ENCODE measurements around the gene SMIM10L2A.

Gene SMIM10L2A

GRCh38 chrX:135389717-135390116 is 32.0 kb upstream of the SMIM10L2A start (continued):
- TF ChIP-seq OSR2 (tag by site-specific recombination; IDR thresholded peaks at IDR 0.05), result no peak
- TF ChIP-seq ZBTB17 (tag by site-specific recombination; IDR thresholded peaks at IDR 0.05), result peak; percentile 58; the same call in 1 of the 2 replicates
- peak; percentile 80 for TF ChIP-seq PRDM1 (tag by site-specific recombination; IDR thresholded peaks at IDR 0.05)
- peak; percentile 49; the same call in 1 of the 2 replicates for TF ChIP-seq SCRT2 (tag by site-specific recombination; IDR thresholded peaks at IDR 0.05)
- TF ChIP-seq ZNF280C (tag by site-specific recombination; IDR thresholded peaks at IDR 0.05), result no peak
- TF ChIP-seq ZNF558 (tag by site-specific recombination; IDR thresholded peaks at IDR 0.05), result peak; percentile 46; the same call in 1 of the 2 replicates
- TF ChIP-seq ZSCAN16 (tag by site-specific recombination; IDR thresholded peaks at IDR 0.05), result no peak
- no peak for TF ChIP-seq YY2 (tag by site-specific recombination; IDR thresholded peaks at IDR 0.05)
- no peak for TF ChIP-seq ZNF341 (tag by site-specific recombination; IDR thresholded peaks at IDR 0.05; ENCODE audit: low read depth)
- TF ChIP-seq ZNF362 (tag by site-specific recombination; IDR thresholded peaks at IDR 0.05), result no peak
- no peak for TF ChIP-seq ZNF501 (tag by site-specific recombination; IDR thresholded peaks at IDR 0.05)
- peak; percentile 71; the same call in 1 of the 2 replicates for TF ChIP-seq ZNF366 (tag by site-specific recombination; conservative IDR thresholded peaks at IDR 0.05)
- TF ChIP-seq PBX3 (CRISPR knock-in tag; IDR thresholded peaks at IDR 0.05), result no peak
- peak; percentile 86 for TF ChIP-seq ATF2 (tag by site-specific recombination; IDR thresholded peaks at IDR 0.05; ENCODE audit: low read depth)
- no peak for TF ChIP-seq ZNF561 (tag by site-specific recombination; IDR thresholded peaks at IDR 0.05; ENCODE audit: borderline replicate concordance)
- no peak for TF ChIP-seq ZNF830 (tag by site-specific recombination; IDR thresholded peaks at IDR 0.05; ENCODE audit: low read depth)
- no peak for TF ChIP-seq KLF9 (tag by site-specific recombination; IDR thresholded peaks at IDR 0.05; ENCODE audit: low read depth)
- peak; percentile 81 for TF ChIP-seq ZBTB21 (tag by site-specific recombination; IDR thresholded peaks at IDR 0.05)
- no peak for TF ChIP-seq IKZF3 (tag by site-specific recombination; IDR thresholded peaks at IDR 0.05)
- no peak for TF ChIP-seq GFI1B (tag by site-specific recombination; IDR thresholded peaks at IDR 0.05)
- TF ChIP-seq GLIS2 (tag by site-specific recombination; IDR thresholded peaks at IDR 0.05), result no peak
- no peak for TF ChIP-seq SP3 (tag by site-specific recombination; IDR thresholded peaks at IDR 0.05)

- H3K36me3 ChIP-seq (ENCODE audit: control insufficient read depth in 2 of 2, insufficient read depth in 1 of 2, low read length in 2 of 2), result no peaks in the 10 kb centered on the region
- H3K27ac ChIP-seq (ENCODE audit: extremely low read depth, low read depth, low read length), result no peak overlapping the region
- no peaks in the 10 kb centered on the region for H3K9me3 ChIP-seq (ENCODE audit: control insufficient read depth, insufficient read depth, low read depth, low read length)
- H3K4me1 ChIP-seq (ENCODE audit: control insufficient read depth, insufficient read depth, low read length), result no peaks in the 10 kb centered on the region
- no peak overlapping the region for H3K4me3 ChIP-seq (ENCODE audit: low read depth, low read length)
- ChIA-PET POLR2A (no interaction called here), CTCF (interaction anchor here (0.6 kb wide), 1 partner anchor 307 kb away, joined by 3 read pairs; no protein-coding TSS in a partner anchor)
- TF ChIP-seq ZNF664 (tag by site-specific recombination; IDR thresholded peaks at IDR 0.05), result no peak
- no peak for TF ChIP-seq ZBTB20 (tag by site-specific recombination; IDR thresholded peaks at IDR 0.05)
- no peak for TF ChIP-seq GLIS2 (tag by site-specific recombination; IDR thresholded peaks at IDR 0.05)
- TF ChIP-seq OVOL3 (tag by site-specific recombination; IDR thresholded peaks at IDR 0.05), result no peak
- TF ChIP-seq ZNF488 (tag by site-specific recombination; IDR thresholded peaks at IDR 0.05), result no peak
- TF ChIP-seq ZFP69B (tag by site-specific recombination; IDR thresholded peaks at IDR 0.05), result no peak
- TF ChIP-seq ZNF169 (tag by site-specific recombination; IDR thresholded peaks at IDR 0.05), result no peak
These were observed 30.0 kb upstream of the SMIM10L2A start for GRCh38 chrX:135391734-135392133.

Measured in HEK293 (cell line).